ENCODE measurements around the gene LCE1E.

The LCE1E gene

GRCh38 chr1:152774875-152775274 lies 11.2 kb upstream of the LCE1E start, which contains the start of gene LCE1F:
LCE1F (plus strand) TSS chr1:152775140; CDS start chr1:152776372, 1,232 bp downstream.
- intact Hi-C loops (cut with DNase I), result no loop called here
- no peak for DNase-seq

GRCh38 chr1:152776361-152776760 lies 9.7 kb upstream of the LCE1E start:
- intact Hi-C loops (cut with DNase I), result no loop called here
- DNase-seq, result no peak

GRCh38 chr1:152777510-152778137 lies 8.4 kb upstream of the LCE1E start:
- no peak for DNase-seq
- intact Hi-C loops (cut with DNase I), result no loop called here

GRCh38 chr1:152783095-152783494 lies 3.0 kb upstream of the LCE1E start:
- intact Hi-C loops (cut with DNase I), result no loop called here
- DNase-seq, result no peak

GRCh38 chr1:152795686-152796085 lies 9.6 kb downstream of the LCE1E start:
- intact Hi-C loops (cut with DNase I), result no loop called here

GRCh38 chr1:152796421-152796820 lies 10.4 kb downstream of the LCE1E start, which contains the start of gene LCE1D:
LCE1D (plus strand) TSS chr1:152796721; CDS start chr1:152797795, 1,074 bp downstream.
- intact Hi-C loops (cut with DNase I), result no loop called here
- DNase-seq, result no peak

More at GRCh38 chr1:152795686-152796085, 9.6 kb downstream of the LCE1E start:
- peak in 1 of 42 donors; percentile 6 for DNase-seq

- DNase-seq, result no peak
- intact Hi-C loops (cut with DNase I), result no loop called here
Measured at GRCh38 chr1:152801333-152801732, 15.3 kb downstream of the LCE1E start.

GRCh38 chr1:152806576-152806975 lies 20.5 kb downstream of the LCE1E start, which contains the start of gene LCE1C:
LCE1C (minus strand) TSS chr1:152806651; CDS start chr1:152805478, 1,173 bp downstream.
- intact Hi-C loops (cut with DNase I), result no loop called here
- DNase-seq, result no peak

GRCh38 chr1:152811050-152811449 lies 25.0 kb downstream of the LCE1E start:
- no peak for DNase-seq

GRCh38 chr1:152811671-152812070 lies 25.6 kb downstream of the LCE1E start, which contains the start of gene LCE1B:
LCE1B (plus strand) TSS chr1:152811971; CDS start chr1:152812447, 476 bp downstream.
- intact Hi-C loops (cut with DNase I), result no loop called here

More at GRCh38 chr1:152811050-152811449, 25.0 kb downstream of the LCE1E start:
- intact Hi-C loops (cut with DNase I), result no loop called here

GRCh38 chr1:152817309-152817708 lies 31.3 kb downstream of the LCE1E start:
- no peak for DNase-seq
- intact Hi-C loops (cut with DNase I), result no loop called here

More at GRCh38 chr1:152811671-152812070, 25.6 kb downstream of the LCE1E start, which contains the start of gene LCE1B:
- DNase-seq, result no peak

GRCh38 chr1:152823294-152823693 lies 37.2 kb downstream of the LCE1E start:
- intact Hi-C loops (cut with DNase I), result no loop called here
- DNase-seq, result no peak

- no peak for DNase-seq
- intact Hi-C loops (cut with DNase I), result no loop called here
Measured at GRCh38 chr1:152824964-152825363, 38.9 kb downstream of the LCE1E start.

GRCh38 chr1:152827173-152827572 lies 41.1 kb downstream of the LCE1E start, which contains the start of gene LCE1A:
LCE1A (plus strand) TSS chr1:152827473; CDS start chr1:152827473, 0 bp downstream.
- DNase-seq, result no peak
- intact Hi-C loops (cut with DNase I), result no loop called here

GRCh38 chr1:152836870-152837269 lies 50.8 kb downstream of the LCE1E start:
- intact Hi-C loops (cut with DNase I), result no loop called here
- DNase-seq, result no peak

Data from head of caudate nucleus (tissue), 42 donors.